Epithelial cell of esophagus (primary cell): Measurements from ENCODE around the gene ATP2B3.

Experiments used
- DNase-seq: peaks from one replicate; pipeline ENCODE4 v3.0.0; 2010; ENCODE audit warnings: low read depth
- H3K4me3 ChIP-seq: 2 replicates; pipeline ENCODE4 v1.5.1; 2011; ENCODE audit warnings: mild to moderate bottlenecking, low read length, control low read depth
- CTCF ChIP-seq: IDR thresholded peaks from 2 replicates; pipeline ENCODE4 v1.5.1; 2011; ENCODE audit warnings: low read depth, mild to moderate bottlenecking, low read length, control low read depth, inconsistent platforms; ENCODE audit not compliant: insufficient read depth; ENCODE audit errors: missing control alignments

Gene ATP2B3

GRCh38 chrX:153527208-153527607 lies 9.8 kb downstream of the ATP2B3 start:
- no peak for TF ChIP-seq CTCF
- DNase-seq, result peak; percentile 3
- H3K4me3 ChIP-seq, result no peak overlapping the region

- TF ChIP-seq CTCF, result no peak
- H3K4me3 ChIP-seq, result no peak overlapping the region
- no peak for DNase-seq
Observed at GRCh38 chrX:153530411-153531129, 13.1 kb downstream of the ATP2B3 start.

GRCh38 chrX:153533091-153533490 lies 15.6 kb downstream of the ATP2B3 start:
- TF ChIP-seq CTCF, result no peak
- DNase-seq, result no peak
- no peak overlapping the region for H3K4me3 ChIP-seq

GRCh38 chrX:153537080-153537479 lies 19.6 kb downstream of the ATP2B3 start:
- TF ChIP-seq CTCF, result no peak
- no peak overlapping the region for H3K4me3 ChIP-seq
- DNase-seq, result no peak

GRCh38 chrX:153537526-153538295 lies 20.3 kb downstream of the ATP2B3 start:
- no peak overlapping the region for H3K4me3 ChIP-seq
- TF ChIP-seq CTCF, result no peak
- DNase-seq, result no peak

- DNase-seq, result no peak
- no peak for TF ChIP-seq CTCF
- H3K4me3 ChIP-seq, result no peak overlapping the region
Observed at GRCh38 chrX:153538424-153538823, 21.0 kb downstream of the ATP2B3 start.
